HG03457 (cell line): Measurements from ENCODE around the gene C1orf210.

ENCODE experiments used
- ATAC-seq: cut with Tn5 transposase; IDR thresholded peaks from one replicate; pipeline ENCODE4 v1.9.1; 2021; ENCODE audit warnings: moderate number of reproducible peaks; ENCODE audit not compliant: unreplicated experiment

The C1orf210 gene

DNA sequence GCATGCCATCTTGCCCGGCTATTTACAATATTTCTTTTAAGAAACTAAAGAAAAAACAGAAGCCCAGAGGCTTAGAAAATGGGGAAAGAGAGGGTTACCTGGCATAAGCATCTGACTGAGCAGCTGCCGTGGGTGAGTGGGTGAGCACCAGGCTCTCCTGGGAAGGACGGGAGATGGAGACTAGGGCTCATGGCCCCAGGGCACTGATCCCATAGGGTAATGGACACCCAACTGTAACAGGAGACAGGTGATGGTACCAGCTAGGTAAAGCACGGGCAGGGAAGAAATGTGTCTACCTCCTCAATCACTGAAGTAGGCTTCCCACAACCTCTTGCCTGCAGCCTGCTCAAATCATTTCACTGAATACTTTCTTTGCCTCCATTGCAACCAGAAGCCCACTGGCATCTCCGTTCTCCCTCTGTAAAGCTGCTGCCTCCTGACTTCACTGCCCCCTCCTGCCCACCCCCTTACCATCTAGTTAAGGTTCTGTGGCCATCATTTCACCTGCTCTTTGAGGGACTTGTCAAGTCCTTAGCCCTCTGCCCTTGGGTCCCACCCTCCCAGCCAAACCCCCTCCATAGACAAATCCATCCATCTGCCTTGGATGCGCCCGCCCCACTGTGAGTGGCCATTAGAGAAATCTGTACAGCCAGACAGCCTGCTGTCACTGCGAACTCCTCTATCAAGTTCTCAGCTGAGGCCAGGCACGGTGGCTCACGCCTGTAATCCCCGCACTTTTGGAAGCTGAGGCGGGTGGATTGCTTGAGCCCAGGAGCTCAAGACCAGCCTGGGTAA is 9.4 kb downstream of the C1orf210 start:
- ATAC-seq, result no peak

DNA sequence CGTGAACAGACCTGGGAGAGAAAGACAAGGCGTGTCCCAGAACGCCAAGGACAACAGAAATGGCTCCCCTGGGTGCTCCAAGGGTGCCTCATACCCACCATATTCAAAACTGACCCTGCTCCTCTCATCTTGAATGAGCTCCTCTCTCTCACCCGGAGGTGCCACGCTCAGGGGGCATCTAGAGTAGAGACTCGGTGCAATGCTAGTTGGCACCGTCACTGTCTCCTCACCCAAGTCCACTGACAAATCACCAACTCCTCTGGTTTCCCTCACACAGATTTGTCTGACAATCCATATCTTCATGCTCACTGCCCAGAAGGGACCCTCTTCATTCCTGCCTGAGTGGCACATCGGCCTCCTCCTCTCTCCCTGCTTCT is 10.6 kb downstream of the C1orf210 start:
- ATAC-seq, result no peak

DNA sequence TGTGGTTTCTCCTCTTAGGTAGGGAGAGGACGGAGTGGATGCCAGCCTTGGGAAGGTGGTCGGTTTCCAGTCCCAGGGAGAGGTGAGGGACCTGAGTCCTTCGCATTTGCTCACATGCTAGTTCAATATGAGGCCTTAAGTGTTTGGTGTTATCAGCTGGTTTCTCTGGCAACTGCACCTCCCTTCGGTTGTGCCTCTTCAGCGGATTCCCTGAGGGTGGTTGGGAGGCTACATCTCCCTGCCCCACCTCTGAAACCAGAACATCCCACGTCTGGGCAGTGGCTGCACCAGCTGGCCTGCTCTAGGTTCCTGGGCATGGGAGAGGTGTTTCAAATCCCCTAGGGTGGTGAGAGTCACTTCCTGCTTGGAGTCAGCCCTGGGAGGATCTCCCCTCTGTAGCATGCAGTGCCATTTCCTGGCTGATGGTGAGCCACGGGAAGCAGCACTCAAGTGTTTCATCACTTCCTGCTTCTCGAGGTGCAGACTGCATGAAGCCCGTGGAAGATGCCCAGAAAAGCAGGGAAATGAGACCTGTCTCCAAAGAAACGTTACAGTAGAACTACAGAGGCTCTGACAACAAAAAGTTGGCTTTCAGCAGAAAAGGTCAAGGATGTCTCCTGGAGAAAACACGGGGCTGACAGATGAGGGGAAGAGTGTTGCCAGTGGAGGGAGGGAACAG is 11.1 kb downstream of the C1orf210 start:
- no peak for ATAC-seq

DNA sequence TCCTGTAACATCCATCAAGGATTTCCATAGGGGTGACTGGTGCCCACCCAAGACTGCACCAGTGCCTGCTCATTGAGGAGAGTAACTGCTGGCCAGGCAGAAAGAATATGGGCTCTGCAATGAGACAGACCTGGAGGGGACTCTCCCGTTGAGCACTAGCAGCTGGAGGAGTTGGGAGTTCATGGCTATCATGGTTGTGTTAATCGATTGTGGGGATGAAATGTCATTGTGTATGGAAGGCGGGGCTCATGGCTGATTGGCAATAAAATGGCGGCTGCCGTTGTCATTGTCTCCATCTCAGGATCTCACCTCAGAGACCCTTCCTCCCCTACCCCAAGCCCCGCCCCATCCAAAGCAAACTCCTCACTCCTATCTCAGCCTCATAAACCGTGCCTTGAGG is 11.7 kb downstream of the C1orf210 start:
- no peak for ATAC-seq

DNA sequence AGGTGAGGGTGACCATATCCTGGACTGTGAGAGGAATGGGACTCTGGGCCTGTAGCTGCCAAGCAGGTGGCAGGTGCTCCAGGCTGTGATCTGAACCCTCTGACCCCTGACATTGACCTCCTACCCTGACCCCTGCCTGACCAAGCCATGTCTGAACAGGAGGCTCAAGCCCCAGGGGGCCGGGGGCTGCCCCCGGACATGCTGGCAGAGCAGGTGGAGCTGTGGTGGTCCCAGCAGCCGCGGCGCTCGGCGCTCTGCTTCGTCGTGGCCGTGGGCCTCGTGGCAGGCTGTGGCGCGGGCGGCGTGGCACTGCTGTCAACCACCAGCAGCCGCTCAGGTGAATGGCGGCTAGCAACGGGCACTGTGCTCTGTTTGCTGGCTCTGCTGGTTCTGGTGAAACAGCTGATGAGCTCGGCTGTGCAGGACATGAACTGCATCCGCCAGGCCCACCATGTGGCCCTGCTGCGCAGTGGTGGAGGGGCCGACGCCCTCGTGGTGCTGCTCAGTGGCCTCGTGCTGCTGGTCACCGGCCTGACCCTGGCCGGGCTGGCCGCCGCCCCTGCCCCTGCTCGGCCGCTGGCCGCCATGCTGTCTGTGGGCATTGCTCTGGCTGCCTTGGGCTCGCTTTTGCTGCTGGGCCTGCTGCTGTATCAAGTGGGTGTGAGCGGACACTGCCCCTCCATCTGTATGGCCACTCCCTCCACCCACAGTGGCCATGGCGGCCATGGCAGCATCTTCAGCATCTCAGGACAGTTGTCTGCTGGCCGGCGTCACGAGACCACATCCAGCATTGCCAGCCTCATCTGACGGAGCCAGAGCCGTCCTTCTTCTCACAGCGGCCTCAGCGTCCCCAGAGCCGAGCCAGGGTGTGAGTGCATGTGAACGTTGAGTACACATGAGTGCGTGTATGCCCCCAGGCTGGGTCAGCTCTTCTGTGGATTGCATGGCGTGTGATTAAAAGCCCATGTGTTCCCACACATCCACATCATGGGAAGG is 12.5 kb downstream of the C1orf210 start:
- ATAC-seq, result no peak

DNA sequence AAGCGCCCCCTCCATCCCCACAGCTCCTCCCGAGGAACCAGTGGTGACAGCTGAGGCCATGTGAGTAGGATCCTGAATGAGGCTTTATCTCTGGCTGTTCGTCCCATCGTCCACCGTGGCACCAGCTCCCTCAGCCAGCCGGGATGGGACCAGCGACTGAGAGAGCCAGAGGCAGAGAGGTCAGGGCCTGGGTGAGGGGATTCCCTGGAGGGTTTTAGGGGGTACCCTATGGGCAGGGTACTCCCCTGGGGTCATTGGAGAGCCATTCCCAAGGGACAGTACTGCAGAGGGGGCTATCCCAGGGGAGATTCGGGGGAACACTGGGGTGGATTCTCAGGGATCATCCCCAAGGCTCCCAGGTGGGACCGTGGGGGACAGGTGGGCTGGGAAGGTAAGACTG is 13.2 kb downstream of the C1orf210 start:
- no peak for ATAC-seq

DNA sequence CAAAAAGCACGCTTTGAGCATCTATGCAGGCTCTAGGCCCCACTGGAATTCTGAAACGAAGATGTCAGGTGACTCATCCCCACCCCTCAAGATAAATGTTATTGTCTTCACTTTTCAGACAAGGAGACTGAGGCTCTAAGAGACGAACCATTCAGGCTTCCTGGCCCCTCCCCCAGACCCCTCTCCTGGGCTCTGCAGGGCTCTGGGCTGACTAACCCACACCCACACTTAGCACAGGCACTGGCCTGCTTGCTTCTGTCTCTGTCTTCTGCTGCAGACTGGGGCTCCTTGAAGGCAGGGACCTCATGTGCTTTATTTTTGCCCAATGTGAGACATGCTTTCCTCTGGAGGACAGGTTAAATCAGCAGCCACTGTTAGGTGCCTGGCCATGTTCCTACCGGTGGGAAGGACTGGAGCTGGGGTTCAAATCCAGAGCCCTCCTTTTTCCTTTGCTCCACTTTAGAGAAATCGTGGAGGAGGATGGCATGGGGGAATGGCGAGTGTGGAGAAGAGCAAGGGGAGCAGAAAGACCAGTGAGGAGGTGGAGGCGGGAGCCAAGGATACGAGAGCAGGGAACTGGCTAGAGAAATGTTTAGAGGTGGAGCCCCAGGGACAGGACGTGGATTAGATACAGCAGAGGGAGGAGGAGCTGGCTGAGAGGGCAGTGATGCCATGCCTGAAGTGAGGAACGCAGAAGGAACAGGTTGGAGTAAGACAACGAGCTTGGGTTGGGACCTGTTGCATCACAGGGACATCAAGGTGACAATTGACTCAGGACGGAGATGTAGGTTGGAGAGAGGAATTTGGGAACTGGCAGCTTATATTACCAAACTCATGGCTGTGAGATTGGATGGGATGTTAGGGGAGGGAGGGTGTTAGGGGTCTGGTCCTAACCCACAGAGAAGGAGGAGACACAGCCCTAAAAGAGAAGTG is 13.9 kb downstream of the C1orf210 start:
- no peak for ATAC-seq

DNA sequence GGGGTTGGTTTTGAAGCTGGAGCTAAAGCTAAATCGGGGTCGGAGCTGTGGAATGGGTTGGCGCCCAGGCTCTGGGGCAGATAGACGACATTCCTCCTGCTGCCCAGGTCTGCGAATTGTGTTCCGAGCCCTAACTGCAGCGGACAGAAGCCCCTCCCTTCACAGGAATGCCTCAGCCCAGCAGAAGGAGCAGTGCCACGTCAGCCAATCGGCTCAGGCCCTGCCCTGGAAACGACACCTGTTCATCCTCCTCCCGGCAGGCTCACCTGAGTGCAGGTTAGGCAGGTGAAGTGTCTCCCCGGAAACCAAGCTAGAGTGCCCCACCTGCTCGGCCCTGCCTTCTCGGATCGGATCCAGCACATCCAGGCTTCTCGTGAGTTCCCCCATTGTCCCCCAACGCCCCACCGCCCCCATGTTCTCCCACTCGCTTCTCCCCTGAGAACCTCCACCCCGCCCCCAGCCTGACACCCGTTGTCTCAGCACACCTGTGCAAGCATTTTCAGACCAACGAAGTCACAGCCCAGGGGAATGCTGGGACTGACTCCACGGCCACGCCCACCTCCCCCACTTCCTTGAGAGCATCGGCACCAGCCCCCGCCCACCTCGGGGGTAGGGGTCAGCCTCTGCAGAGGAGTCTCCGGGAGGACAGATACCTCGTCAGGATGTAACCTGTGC is 14.8 kb downstream of the C1orf210 start:
- no peak for ATAC-seq

DNA sequence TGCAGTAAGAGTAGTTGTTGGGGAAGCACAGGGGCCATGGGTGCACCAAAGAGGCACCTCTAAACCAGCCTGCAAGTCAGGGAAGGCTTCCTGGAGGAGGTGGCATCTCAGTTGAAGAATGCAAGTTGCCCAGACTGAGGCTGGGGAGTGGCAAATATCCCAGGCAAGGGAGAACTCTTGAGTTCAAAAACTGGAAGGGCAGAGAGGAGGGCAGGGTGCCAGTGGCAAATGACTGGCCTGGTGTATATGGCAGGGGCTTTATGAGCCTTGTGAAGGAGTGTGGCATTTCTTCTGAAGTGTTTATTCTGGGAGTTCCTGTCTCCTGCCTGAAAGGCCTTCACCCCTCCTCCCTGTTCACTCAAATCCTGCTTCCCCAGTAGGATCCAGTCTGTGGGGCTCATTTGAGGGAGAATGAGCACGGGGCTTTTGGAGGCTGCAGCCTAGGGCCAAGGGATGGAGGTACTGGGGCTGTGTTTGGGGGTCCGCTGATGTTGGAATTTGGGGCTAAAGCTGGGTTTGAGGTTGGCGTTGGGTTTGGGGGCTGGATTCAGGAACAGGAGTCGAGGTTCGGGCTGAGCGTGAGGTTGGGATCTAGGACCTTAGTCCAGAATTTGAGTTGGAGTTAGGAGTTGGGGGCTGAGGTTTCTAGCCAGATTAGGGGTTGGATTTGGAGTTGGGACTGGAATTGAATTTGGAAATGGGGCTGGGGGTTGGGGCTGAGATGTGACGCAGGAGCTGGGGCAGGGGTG is 15.6 kb downstream of the C1orf210 start, which contains the start of gene TMEM125:
TSS of gene TMEM125 (plus strand) at position 357 of the 749 bp plus-strand sequence. CDS start 2,740 bp downstream, outside the sequence.
- ATAC-seq, result no peak

DNA sequence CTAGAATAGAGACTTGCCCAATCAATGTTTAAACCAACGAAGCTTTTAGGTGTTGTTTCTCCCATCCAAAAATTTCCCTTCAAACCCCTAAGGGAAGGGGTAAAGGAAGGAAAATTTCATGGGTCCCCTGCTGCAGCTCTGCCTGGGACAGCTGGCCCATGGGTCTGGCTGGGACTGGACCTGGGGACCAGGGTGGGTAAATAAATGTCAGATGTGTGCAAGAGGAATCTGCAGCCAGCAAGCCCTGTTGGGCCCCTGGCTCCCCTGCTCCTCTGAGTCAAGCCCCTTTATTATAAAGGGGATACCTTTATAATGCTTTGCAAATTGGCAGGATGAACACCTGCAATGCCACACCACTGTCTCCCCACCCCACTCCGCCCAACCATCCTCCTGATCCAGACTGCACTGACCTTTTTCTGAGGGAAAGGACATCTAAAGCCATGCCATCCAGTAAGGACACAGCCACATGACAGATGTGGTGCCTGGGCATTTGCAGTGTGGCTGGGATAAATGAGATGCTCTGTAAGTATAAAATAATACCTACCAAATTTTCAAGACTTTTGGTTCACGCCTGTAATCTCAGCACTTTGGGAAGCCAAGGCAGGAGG is 17.5 kb downstream of the C1orf210 start:
- ATAC-seq, result no peak

DNA sequence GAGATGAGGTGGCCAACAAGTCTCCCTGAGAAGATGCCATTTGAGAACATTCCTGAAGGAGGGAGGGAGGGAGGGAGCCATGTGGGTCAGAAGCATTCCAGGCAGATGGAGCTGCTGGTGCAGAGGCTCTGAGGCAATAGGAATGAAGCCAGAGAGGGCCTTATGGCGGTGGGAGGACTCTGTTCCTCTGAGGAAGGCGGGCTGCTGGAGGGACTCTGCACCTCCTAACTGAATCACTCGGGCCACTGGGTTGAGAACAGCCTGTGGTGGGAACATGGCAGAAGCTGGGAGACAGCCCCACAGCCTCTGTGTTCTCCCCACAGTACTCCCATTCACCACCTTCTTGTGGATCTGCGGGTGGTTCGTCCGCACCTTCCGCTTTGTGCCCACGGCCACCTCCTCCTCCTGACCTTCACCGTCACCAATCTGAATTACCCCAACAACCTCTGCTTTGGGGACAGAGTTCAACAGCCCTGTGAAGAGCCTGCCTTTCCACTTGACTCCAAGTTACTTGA is 18.0 kb downstream of the C1orf210 start:
- ATAC-seq, result no peak

DNA sequence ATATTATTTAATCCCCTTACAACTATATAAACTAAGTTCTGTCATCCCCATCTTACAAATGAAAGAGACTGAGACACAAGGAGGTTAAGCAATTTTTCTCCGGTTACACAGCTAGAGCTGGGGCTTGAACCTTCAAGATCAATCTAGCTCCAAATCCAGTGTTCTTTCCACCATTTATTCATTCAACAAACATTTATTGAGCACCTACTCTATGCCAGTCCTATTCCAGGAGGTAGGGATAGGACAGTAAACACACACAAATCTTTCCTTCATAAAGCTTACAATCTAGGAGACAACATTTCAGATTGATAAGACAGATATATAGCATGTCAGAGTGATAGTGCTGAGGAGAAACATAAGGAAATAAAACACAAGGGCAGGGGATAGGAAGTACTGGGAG is 18.5 kb downstream of the C1orf210 start:
- ATAC-seq, result no peak

DNA sequence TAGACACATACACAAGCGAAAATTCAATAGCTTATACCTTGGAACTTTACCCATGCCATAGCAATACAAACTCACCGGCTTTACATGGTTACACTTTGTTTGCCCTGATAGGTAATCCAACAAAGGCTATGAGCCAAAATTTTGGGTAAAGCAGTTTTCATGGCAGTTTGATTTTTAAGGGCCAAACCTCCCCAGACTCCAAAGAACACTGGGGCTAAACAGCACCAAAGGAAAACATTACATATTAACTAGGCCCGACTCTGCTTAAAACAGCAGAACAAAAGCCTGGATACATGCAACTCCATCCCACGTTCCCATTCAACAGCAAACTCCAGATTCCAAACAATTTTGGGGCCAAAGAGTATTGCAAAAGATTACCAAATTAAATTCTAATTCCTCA is 19.9 kb downstream of the C1orf210 start:
- ATAC-seq, result no peak

DNA sequence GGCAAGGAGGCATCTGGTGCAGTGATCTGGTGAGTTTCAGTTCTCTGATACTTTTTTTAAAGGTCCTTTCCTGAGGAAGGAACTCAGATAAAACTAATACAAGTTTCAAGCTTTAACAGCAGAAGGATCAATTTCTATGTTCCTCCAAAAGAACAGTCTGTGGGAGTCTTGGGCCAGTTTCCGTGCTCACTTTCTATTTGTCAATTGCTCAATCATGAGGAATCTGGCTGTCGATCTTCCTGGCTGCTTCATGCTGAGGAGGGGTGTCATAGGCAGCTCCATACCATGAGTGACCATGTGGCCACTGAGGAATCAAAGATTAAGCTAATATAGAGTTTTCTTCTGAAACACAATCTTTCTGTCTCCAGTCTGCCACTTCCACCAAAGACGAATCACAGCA is 27.0 kb downstream of the C1orf210 start:
- ATAC-seq, result no peak

DNA sequence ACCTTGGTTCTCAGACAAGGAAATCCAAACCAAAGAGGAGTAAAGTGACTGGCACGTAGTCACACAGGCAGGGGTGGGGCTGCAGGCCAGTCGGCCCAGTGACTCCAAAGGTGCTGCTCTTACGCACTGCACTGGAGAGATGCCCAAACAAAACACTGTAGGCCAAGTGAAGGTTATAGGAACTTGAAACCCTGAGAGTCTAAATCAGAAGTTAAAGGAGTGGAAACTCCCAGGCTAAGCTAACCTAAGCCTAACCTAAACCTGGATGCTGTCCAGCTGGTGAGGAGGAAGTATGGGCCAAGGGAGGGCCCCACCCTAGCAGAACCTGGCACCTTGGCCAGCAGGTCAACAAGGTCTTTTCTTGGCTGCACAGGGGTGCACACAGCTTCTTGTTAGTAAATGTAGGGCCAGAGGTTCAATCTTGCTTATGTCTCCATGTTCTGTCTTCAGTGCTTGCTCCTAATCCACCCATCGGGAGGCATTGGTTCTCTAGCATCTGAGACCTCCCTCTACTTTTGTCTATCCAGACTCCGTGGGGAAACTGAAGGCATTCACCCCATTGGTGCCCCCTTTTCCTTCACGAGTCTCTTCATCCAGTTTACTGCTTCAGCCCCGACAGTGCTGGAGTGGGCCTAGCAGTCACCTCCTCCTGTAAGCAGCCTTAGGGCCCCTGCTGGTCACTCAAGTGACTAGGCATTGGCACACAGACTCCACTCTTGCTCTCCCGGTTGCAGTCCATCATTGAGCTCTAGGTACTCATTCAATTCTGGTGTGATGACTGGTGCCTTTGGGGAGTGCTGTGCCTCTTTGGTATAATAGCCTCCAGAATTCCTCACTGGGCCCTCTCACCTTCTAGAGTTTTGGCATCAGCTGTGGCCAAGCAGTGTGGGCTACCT is 28.5 kb downstream of the C1orf210 start:
- ATAC-seq, result no peak

DNA sequence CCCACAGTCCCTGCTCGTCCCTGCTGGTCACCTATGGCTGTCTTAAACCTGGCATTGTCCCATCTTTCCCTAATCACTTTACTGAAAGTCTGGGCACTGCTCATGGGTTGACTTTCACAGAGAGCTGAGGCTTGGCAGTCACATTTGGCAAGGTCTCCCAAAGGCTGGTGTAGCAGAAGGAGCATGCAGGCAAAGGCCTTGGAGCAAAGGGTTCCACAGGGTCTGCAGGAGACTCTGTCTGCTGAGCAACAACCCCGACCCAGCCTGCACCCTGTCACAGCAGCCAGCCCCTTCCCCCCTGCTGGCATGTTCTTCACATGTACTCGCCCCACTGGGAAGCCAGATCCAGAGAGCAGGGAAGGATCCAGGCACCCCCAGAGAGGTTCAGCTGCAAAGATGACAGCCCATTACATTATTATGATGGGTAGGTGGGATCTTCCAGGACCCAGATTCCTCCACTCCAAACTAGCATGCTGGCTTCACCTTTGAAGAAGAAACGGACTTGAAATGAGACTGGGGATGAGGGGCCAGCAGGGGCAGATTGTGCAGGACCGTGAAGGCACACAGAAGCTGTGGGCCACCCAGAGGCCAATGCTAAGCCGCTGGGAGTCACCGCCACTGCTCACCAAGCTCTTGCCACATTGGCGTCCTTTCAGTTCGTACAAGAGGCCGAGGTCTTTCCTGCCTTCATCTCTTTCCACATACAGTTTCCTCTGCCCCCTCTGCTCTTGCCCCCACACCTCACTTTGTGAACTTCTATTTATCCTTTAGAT is 29.8 kb downstream of the C1orf210 start:
- no peak for ATAC-seq

DNA sequence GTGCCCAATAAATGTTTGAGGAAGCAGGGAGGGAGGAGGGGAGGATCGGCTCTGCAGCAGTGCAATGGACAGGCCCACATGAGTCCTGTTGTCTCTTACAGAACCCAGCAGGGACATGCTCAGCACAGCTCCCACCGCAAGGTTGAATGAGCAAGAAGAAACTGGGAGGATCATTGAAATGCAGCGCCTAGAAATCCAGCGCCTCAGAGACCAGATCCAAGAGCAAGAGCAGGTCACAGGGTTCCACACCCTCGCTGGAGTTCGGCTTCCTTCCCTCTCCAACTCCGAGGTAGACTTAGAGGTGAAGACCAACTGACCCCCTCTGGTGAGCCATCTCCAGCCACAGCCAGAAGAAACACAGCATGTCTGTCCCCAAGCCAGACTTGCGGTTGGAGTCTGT is 31.5 kb downstream of the C1orf210 start:
- ATAC-seq, result no peak
